HG03060 (cell line): ENCODE results near the gene REX1BD.
"Not testable (repeated sequence)": the region's sequence is repeated elsewhere in the genome, so short reads cannot be mapped to it uniquely, and the experiment has no call there.

Experiments
- ATAC-seq: cut with Tn5 transposase; IDR thresholded peaks from one replicate; pipeline ENCODE4 v1.9.1; 2021; ENCODE audit warnings: low read depth, moderate number of reproducible peaks; ENCODE audit not compliant: unreplicated experiment

Gene REX1BD

GRCh38 chr19:18588611-18589379 is at the start of gene REX1BD:
REX1BD (plus strand) TSS chr19:18588798; CDS start chr19:18588802, 4 bp downstream.
- peak; percentile 43 for ATAC-seq

DNA sequence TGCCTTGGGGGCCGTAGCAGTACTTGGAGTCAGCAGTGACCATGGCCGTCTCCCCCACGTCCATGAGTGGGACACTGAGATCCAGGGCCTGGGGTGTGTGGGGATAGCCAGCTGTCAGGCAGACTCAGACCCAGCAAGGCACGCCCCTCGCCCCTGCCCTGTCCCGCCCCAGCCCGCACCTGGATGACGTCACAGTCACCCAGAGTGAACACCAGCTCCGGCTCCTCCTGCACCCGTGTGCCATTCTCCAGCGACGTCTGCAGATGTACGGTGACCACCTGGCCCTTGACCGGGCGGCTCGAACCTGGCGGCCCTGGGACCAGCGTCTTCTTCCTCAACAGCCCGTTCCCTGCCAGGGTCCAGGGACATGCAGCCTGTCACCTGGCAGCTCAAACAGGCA is 49.2 kb upstream of the REX1BD start:
- no peak for ATAC-seq

DNA sequence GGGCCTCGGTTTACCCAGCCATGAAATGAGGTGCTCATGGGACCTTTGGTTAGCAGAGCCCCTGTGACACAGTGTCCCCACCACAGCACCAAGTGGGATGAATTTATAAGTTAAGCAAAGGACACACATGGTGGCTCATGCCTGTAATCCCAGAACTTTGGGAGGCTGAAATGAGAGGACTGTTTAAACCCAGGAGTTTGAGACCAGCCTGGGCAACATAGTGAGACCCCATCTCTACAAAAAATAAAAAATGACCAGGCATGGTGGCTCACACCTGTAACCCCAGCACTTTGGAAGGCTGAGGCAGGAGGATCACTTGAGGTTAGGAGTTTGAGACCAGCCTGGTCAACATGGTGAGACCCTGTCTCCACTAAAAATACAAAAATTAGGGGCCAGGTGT is 48.4 kb upstream of the REX1BD start:
- not testable (repeated sequence) for ATAC-seq

DNA sequence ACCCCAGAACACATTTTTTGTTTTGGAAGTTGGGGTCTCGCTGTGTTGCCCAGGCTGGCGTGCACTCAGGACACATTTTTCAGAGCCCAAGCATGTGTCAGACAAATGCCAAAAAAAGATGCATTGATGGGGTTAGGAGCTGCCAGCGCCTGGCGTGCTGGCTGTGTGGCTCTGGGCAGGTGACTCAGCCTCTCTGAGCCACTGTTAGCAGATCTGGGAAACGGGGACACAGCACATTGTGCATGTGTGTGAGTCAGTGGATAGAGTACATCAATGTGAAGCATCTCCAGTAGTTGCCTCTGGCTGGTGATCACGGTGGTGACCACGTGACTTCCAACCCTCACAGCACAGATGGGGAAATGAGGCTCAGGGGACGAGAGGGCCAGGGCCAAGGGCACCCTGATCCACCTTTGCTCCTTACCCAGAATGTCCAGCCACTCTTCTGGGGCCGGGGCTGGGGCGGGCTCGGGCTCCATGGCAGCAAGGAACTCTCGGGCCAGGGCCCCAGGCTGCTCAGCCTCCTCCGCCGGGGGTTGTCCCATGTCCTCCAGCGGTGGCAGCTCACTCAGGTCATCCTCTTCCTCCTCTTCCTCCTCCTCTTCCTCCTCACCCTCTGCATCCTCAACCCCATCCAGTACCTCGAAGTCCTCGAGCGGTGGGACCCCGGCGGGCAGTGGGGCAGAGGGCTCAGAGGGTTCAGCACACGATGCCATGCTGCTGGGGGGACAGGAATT is 47.2 kb upstream of the REX1BD start:
- no peak for ATAC-seq

DNA sequence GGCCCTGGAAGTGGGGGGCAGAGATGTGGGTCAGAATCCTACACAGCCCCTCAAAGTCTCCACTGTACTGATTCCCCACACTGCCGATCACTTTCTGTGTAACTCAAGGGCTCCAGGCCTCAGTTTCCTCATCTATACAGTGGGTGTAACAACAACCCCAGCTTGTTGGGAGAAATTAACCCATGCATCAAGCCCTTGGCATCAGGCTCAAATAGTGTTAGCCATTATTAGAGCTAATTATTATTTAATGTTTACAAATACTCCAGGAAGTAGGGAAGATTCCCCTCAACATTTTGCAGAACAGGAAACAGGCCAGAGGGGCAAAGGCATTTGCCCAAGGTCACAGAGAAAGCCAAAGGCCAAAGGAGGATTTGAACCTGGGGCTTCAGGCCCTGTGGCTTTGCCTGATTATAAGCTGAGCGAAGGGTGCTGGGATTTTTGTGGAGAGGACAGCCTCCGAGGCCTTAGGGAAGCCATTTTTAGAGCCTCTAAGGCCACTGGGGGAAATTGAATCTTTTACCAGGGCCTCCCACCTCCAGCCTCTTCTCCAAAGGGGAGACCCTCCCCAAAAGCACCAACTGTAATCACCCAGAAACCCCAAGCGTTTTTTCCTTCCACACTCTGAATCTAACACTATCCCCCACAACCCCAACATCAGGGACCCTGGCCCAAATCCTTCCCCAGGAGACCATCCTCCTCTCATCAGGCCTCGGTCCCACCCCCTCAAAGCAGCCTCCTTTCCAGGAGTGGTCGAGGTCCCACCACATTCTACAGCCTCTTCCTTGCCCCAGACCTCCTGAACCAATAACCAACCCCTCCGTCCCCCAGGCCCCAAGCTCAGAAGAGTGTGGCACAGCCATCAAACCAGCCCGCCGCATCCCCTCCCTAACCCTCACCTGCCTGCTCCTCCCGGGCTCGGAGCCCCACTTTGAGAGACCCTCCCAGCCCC is 46.3 kb upstream of the REX1BD start:
- ATAC-seq: no peak

- ATAC-seq: no peak
These were observed 45.4 kb upstream of the REX1BD start, which contains the start of gene FKBP8 for GRCh38 chr19:18542941-18543813. FKBP8 (minus strand) TSS chr19:18543573; CDS start chr19:18541970, 1,603 bp downstream.

DNA sequence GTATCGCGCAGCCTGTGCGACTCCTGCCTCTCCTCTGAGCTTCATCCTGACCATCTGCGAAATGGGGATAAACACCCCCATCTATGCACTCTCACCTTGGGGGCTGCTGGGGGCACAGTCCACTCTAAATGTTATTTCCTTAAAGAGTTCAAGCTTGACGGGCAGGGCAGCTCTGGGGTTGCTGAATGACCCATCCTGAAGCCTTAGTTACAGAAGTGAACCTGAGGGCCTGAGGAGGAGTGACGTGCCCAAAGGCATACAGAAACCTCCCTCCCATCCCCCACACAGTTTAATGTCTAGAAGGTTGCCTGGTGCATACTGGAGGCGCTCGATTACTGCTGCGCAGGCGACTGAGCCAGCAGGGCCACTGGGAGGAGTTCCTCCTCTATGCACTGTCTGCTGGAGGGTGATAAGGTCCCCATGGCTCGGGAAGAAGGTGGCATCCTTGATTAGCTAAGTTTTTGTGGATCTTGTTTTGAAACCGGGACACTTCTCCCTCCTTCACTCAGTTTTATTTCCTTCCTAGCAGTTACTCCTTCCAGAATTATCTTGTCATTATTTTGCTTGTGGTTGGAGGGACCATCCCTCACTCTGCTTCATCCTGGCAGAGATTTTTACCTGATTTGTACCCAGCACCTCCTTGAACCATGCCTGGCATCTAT is 44.7 kb upstream of the REX1BD start:
- no peak for ATAC-seq

DNA sequence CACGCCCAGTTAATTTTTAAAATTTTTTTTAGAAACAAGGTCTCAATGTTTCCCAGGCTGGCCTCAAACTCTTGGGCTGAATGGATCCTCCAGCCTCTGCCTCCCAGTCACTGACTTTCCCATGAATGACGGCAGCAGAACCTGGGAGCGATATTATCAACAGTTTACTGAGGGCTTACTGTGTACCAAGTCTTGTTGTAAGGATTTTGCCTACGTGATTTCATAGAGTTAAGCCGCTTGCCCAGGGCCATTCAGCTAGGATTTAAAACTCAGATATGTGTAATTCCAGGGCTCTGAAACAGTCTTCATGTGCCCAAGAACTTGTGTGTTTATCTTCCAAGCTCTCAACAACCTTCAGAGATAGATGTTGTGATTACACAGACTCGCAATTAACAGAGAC is 37.0 kb upstream of the REX1BD start:
- ATAC-seq: no peak

DNA sequence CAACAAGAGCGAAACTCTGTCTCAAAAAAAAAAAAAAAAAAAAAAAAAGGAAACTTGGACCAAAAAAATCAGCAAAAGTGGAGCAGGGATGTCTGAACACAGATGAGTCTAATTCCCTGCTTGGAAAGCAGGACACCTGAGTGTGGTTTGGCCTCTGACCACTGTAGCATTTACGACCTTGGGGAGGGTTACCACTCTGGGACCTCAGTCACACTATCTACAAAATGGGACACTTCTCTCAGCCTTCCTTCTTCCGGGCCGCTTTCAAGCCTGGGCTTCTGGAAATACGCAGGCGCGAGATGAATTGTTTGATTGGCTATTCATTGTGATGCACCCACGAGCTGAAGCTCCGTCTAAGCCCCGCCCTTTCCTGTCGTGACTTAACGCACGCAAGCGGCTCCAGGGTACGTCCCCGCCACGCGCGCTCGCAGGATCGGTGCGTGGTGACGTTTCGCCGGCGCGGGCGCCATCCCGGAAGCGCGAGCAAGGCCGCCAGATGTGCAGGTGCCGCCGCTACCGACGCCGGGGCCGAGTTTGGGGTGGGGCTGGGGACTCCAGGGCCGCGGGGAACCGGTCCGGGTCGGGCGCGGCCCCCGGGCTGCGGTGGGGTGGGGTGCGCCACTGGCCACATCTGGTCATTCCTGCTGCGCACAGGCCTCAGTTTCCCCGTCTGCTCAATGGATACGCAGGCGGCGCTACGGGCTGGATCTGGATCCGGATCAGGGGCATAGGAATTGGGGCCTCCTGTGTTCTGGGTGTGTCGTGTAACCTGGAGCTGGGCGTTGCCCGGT is 31.0 kb upstream of the REX1BD start, which contains the start of gene KXD1:
KXD1 (plus strand) TSS at position 460 of the 791 bp plus-strand sequence. CDS start 4,187 bp downstream, outside the sequence.
- peak; percentile 92 for ATAC-seq

DNA sequence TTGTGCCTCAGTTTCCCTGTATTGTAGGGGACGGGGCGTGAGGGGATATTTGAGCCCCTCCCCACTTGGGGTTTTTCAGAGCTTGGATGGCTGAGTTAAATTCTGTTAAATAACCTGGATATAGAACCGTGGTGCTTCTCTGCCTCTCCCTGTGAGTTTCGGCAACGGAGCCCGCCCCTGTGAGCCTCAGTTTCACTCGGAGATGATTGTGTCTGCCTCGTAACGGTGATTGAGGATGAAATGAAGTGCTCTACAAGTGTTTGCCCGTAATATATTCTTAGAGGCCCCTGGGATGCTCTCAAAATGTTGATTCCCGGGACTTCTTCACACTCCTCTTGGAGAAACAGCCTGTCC is 30.4 kb upstream of the REX1BD start:
- ATAC-seq: no peak

DNA sequence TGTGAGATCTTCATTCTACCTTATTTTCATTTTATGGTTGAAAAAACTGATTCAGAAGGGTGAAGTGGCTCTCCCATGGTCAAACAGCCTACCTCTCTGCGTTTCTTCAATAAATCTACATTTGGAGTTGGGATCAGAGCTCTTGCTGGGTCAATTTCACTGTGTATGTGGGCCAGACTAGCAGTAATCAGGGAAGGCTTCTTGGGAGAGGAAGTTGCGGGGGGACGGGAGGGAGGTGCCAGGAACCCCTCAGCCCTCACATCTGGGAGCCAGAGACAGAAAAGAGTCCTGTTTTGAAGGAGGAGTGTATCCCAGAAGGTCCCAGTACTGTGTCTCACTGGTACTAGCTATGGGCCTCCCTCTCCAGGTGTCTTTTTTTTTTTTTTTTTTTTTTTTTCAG is 30.0 kb upstream of the REX1BD start:
- no peak for ATAC-seq

DNA sequence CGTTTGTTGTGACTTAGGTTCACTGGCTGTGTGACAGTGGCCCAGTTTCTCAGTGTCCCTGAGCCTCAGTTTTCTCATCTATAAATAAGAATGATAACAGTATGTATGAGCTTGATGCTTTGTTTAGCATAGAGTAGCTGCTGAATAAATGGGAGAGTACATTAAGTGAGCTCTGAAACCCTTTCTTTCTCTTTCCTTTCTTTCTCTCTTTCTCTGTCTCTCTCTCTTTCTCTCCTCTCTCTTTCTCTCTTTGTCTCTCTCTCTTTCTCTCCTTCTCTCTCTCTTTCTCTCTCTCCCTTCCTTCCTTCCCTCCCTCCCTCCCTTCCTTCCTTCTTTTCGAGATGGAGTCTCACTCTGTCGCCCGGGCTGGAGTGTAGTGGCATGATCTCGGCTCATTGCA is 28.9 kb upstream of the REX1BD start:
- ATAC-seq: no peak

GRCh38 chr19:18562086-18562485 is 26.5 kb upstream of the REX1BD start:
- no peak for ATAC-seq

- ATAC-seq: no peak
These were observed 21.6 kb upstream of the REX1BD start for GRCh38 chr19:18566953-18567352.

- ATAC-seq: no peak
These were observed 20.2 kb upstream of the REX1BD start for GRCh38 chr19:18568367-18568766.

- peak; percentile 87 for ATAC-seq
These were observed 16.8 kb upstream of the REX1BD start, which contains the start of gene UBA52 for GRCh38 chr19:18571564-18572344. UBA52 (plus strand) TSS chr19:18571857; CDS start chr19:18573301, 1,444 bp downstream.

- no peak for ATAC-seq
These were observed 13.8 kb upstream of the REX1BD start for GRCh38 chr19:18574691-18575291.
